Myocyte (in vitro differentiated cells): ENCODE results near the gene GAN. TPM values are rescaled to one million over a fixed set of nuclear protein-coding genes. Genes with fewer than 3 reads are reported as not detected.

Experiments used
- DNase-seq: peaks from one replicate; pipeline ENCODE4 v3.0.0-alpha.2; 2012; ENCODE audit warnings: low read depth
- total RNA-seq: library from RNA; depleted of rRNA; stranded (reverse); fragments of >200 nt; gene quantifications from 2 replicates; pipeline ENCODE4 v1.2.3, GENCODE V29; 2014

GAN gene
- total RNA-seq, 1 donor from 2014 or later, result 10.3 TPM

DNA sequence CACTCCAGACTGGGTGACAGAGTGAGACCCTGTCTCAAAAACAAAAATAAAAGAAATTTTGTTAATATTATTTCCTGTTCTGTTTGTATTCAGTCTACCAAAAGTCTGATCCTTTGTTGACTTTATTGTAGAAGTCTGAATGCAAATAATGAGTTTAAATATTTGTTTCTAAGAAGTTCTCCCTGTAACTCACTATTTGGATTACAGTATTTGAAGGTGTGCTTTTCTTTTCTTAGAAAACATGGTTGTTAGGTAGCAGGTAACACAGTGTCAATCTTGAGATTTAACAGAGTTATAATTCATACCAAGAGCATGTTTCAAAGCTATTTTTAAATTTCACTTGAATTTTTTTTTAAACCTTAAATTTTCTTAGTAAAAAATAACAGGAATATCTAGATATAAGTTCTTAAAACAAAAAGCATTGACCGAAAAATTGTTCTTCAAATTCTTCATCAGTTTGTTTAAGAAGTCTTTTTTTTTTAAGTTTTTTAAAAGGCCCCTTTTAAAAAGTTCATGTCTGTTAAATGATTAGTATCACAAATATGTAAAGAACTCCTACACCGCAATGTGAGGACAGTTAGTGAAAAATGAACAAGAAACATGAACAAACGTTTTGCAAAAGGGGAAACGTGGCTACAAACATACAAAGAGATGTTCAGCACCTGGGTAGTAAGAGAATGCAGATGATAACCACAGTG, 35.0 kb downstream of the GAN start:
- DNase-seq, result no peak

DNA sequence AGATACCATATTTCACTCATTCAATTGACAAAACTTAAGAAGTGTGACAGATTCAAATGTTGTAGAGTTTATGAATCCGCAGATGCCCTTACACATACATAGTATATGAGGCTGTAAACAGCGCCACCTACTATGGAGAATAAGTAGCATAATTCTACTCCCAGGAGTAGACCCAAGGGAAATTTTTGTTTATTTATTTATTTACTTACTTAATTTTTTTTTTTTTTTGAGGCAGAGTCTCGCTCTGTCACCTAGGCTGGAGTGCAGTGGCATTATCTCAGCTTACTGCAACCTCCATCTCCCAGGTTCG, 35.5 kb downstream of the GAN start:
- DNase-seq, result no peak

DNA sequence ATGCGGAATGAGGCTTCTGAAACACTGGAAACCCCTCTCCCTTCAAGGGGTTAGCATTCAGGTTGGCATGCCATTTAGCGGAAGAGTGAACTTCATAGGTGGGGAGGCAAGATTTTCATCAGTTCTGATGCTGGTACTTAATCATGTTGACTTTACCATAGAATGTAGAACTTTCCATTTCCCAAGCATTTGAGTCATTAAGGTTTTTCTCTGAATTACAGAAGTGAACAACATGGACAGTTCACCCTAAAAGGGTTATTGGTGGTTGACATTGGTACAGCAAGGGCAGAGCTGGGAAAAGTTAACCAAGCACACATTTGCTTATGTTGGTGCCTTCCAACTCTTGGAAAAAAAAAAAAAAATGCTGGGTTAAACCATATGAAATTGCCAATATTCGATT, 39.1 kb downstream of the GAN start:
- no peak for DNase-seq

DNA sequence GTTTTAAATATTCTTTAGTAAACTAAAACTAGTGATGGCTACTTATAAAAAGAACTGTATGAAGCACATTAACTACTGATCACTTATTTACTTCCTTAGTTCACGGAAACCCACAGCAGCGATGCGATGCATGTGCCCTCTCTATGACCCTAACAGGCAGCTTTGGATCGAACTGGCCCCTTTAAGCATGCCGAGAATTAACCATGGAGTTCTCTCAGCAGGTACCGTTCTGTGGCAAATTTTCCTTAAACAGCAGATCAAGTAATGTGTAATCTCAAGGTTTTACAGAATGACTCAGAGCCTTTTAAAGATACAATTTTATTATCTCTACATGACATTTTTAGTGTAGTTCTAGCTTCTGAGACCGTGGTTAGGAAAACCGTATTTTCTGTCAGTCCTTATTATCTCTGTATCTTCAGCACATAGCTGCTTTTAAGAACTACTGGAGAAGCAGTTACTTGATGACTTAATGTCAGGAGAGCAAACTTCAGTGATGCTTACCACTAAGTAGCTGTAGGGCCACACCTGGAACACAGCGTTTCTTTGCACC, 43.0 kb downstream of the GAN start:
- DNase-seq, result no peak

DNA sequence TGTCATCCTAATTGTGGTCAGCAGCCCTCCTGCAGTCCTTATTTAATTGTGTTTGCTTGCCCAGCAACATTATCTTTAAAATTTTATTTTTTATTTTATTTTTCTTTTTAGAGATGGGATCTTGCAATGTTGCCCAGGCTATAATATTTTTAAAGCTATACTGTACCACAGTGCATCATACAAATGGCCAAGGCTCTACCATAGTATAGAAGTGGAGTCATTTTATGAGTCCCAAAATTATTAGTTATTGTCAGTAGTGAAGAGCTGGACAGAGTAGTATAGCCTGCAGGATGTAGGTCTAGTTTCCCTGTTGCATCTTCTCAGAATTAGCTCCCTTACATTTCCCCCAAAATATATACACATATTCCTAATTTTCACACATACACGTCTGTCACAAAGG, 44.1 kb downstream of the GAN start:
- DNase-seq, result no peak

DNA sequence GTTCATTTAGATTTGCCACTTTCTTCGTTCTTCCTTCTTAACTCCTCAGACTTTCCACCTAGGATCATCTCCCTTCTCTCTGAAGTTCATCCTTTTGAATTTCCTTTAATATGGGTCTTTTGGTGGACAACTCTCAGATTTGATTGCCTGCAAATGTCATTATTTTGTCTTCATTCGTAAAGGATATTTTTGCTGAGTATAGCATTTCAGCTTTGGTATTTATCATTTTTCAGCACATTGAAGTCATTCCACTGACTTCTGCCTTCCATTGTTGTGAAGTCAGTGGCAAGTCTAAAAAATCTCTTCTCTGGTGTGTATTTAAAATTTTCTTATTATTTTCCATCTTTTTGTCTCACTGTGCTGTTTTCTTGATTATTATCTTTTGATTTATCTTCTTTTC, 45.4 kb downstream of the GAN start:
- DNase-seq, result no peak

DNA sequence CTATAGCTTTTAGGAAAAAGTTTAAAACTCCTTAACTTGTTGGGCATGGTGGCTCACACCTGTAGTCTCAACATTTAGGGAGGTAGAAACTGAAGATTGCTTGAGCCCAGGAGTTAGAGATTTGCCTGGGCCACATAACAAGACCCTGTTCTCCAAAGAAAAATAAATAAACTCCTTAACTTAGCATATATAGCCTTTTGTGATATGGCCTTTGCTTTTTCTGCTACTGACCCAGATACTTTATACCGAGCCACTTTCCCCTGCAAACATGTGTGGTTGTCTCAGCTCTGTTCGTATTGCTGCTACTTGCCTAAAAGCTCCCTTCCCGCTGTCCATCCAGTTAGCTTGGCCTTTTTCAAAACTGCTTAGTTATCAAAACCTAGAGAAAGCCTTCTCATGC, 51.0 kb downstream of the GAN start:
- DNase-seq, result no peak

DNA sequence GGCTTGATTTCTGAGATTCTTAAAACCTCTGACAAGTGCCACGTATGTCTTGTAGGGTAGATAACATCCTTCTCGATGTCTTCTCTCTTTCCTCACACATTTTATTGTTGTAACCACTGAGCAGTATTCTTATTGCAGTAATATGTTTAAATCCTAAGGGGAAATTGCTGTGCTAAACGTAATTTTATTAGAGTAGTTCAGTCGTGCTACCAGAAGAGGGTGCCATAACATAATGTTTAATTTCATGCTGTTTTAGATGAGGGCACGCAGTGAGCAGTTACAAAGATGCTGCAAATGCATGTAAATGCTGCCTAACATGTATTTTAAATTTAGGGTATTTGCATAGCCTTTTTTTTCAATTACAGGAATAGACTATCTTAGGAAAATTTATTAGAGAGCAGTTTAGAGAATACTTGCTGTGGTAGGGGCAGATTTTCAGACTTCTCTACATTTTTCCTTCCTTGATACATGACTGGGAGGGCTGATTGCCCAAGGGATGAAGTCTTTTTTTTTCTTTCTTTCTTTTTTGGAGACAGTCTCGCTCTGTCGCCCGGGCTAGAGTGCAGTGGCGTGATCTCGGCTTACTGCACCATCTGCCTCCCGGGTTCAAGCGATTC, 51.7 kb downstream of the GAN start:
- DNase-seq, result peak; percentile 53

DNA sequence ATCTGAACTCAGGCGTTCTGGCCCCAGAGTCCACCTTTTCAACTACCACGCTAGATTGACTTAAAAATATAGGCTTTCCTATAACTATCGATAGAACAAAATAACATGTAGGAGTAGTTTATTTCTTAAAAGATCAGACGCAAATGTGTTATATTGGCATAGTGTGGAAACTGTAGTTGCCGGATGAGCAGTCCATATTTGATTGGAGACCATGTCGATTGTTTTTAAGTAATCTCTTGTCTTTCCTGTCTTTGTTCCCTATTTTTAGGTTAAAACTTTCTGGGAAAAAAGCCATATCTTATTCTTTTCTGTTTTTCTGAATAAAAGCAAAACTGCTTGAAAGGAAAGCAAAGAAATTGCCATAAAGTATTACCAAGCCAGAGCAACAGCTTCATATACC, 53.1 kb downstream of the GAN start:
- no peak for DNase-seq

DNA sequence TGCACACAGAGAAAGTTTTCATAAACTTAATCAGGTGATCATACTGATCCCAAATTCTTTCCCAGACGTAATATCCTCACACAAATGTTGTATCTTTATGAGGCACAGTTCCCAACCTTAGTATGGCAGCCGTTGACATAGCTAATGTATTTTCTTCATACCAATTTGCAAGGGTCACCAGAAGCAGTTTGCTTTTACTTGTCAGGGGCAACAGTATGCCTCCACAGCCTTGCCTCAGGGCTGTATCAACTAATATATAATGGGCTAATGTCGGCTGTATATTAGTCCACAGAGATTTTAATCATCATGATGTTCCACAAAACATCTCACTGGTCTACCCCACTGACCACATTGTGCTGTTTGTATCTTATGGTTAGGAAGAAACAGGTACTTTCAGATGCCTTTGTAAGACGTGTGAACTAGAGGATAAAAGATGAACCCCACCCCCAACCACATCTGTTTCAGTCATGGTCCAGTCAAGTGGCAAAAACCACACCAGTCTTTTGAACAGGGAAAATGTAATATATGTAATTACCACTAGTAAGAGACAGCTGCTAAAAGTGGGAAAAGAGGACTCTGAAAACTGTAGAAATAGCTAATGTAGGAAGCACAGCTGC, 55.2 kb downstream of the GAN start:
- peak; percentile 2 for DNase-seq

DNA sequence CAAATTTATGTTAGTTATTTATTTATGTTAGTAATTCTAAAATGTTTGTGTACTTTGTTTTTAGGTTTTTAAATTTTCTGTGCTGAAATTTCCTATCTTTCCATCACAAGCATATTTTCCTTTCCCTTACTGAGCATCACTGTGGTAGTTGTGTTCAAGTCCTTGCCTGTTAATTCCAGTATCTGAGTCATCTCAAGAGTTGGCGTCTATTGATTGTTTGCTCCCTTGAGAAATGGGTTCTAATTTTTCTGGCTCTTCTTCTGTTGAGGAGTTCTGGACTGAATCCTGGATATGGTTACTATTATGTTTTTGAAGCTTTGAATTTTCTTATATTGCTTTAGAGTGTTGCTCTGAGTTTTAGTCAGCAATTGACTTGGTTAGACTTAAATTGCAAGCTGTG, 56.3 kb downstream of the GAN start:
- DNase-seq, result no peak

DNA sequence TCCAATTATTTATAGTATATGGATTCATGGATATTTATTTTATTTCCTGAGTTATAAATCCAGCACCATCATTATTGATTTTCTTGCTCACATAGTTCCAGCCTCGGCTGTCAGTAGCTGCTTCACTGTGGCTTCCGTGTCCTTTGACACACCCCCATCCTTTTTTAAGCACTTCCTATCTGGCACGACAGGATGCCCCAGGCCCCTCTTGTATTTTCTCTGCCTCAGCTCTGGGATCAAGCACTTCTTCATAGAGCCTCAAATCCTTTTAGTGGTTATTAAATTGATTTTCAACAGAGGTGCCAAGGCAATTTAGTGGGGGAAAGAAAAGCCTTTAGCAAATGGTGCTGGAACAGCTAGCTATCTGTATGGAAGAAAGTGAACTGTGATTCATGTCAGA, 59.8 kb downstream of the GAN start:
- no peak for DNase-seq

DNA sequence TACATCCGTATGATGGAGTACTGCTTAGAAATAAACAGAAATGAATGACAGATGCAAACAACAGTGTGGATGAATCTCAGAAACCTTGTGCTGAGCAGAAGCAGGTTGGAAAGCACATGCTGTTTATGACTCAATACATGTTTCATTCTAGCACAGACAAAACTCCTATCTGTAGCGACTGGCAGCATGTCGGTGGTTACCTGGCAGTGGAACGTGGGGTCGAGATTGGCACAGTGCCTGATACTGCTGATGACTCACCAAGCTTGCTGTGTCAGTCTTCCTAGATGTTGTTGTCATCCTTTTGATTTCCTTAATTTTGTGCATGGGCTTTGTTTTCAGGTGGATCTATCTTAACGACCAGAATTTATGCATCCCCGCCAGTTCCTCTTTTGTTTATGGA, 62.1 kb downstream of the GAN start:
- DNase-seq, result no peak

DNA sequence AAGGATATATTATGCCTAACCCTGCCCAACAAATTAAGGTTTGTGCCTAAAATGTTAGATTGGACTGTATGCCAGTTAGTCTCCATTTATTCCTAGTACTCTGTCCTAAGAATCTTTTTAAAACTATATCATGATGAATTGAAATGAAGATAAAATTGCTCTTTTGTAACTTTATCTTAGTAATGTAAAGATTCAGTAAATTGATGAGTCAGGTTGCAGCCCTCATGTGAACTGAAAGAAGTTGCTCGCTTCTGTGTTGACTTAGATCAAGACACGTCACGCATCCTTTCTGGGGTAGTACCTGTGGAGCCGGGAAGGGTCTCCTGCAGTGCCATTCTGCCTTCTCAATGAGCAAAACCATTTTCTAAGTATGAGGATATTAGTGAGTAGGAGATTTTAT, 63.3 kb downstream of the GAN start:
- DNase-seq, result no peak

DNA sequence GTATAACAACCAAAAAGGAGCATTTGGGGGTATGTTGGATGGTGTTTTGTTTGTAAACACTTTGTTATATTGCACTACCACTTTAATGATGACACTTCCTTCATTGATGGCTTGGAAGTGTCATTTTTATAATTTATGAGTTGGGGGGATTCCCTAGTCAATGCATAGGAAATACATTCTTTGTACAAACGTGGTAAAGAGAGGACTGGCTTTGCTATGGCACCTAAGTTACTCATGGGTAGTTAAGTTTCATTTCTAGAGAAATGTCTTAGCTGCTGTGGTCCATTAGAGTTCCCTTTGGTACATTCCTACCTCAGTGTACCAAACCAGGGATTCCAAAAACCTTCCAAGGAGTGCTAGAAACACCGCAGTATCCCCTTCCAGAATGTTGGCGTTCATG, 66.2 kb downstream of the GAN start:
- no peak for DNase-seq

DNA sequence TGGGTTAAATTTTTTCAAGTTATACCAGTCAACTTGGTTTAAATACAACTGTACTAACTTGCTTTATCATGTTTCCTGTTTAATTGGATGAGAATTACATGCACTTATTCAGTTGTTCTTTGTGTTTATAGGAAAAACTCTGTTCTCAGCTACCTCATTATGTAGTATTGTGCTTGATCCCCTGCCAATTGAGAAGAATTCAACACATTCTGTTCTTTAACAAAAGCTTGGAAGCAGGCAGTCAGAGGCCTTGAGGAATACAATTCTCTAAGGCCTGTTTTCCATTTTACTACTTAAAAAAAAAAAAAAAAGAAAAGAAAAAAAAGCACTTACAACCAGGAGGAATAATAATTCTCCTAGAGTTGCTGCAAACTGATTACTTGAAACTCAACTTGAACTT, 69.2 kb downstream of the GAN start:
- no peak for DNase-seq

DNA sequence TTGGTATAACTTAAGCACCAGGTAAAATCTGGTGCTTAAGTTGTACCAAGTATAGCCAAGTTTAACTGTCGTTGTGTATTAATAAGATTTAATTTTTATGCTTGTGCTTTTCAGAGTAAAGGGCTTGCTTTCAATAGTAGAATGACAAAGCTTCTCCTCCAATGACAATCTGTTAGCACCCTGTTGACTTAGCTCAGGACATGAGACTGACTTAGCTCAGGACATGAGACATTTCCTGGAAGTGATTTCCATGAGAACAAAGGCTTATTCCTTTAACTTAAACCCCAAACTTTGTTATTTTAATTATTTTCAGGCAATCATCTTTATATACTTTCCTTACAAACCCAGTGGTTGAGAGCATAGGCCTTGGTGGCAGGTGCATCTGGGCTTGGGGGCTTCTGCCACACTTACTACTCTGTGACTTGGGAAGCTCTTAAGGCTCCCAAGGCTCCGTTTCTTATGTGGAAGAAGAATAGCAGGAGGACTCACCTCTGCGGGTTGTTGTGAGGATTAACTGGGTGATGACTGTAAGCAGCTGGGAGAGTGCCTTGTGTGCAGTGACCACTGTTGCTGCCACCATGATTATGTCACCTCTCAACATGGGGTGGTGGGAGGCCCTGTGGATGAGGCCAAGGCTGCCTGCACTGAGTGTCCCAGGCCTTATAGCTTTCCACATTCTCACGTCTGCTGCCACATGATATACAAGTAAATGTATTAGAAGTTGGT, 70.4 kb downstream of the GAN start:
- peak; percentile 73 for DNase-seq

DNA sequence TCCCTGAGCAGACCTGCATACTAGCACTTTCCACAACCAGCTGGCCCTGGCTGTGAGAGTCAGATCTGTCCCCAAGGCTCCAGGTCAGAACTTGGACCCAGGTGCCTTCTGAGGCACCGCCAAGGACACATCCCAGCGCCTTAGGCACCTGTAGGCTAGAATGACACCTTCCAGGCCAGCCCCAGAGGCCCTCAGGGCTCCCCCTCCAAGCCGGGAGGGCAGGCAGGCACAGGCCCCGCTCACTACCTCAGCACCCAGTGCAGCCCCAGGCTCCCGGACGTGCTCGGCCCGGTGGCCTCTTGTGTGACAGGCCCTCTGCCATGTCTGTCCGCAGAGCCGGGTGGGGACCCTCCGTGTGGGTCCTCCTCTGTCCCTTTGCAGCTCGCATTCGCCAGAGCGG, 73.6 kb downstream of the GAN start:
- no peak for DNase-seq

DNA sequence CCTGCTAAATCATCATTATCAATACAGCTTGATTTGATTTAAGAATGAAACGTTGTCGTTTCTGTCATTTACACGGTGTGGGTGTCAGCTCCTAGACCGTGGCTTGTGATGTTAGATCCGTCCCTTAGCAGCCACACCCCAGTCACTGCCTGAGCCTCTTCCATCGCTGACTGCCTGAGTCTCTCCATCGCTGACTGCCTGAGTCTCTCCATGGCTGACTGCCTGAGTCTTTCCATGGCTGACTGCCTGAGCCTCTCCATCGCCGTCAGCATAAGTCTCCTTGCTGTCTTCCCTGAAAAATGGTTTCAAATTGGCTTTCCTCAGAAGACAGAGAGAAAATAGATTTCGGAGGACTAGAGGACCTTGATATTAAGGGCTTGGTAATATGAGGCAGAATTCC, 76.1 kb downstream of the GAN start:
- no peak for DNase-seq

DNA sequence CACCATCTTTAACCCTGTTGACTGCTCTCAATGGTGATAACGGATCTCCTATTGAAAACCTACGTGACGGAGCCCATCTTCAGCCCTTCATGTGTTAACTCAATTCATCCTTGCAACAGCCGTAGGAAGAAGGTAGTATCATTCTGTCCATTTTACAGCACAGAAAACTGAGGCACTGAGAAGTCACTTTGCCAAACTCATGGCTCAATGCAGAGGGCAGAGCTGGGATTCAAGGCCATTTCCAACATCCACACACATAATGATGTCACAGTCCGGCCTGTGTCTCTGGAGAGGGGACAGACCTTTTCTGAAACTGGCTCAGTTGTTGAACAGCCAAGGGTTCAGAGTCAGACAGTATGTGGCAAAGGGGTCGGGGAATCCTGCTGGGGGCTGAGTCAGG, 77.2 kb downstream of the GAN start:
- no peak for DNase-seq

DNA sequence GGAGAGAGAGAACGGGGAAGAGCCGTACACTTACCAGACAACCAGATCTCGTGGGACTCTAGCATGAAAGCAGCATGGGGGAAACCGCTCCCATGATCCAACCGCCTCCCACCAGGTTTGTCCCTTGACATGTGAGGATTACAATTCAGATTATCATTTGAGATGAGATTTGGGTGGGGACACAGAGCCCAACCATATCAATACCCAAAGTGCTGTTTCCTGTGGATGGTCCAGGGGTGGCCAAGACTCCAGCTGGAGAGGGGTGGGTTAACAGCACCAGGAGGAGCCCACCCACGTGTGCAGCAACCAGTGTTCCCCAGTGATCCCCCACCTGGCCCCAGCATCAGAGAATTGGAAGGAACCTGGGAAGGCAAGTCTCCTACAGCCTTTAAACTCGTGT, 79.7 kb downstream of the GAN start:
- no peak for DNase-seq

DNA sequence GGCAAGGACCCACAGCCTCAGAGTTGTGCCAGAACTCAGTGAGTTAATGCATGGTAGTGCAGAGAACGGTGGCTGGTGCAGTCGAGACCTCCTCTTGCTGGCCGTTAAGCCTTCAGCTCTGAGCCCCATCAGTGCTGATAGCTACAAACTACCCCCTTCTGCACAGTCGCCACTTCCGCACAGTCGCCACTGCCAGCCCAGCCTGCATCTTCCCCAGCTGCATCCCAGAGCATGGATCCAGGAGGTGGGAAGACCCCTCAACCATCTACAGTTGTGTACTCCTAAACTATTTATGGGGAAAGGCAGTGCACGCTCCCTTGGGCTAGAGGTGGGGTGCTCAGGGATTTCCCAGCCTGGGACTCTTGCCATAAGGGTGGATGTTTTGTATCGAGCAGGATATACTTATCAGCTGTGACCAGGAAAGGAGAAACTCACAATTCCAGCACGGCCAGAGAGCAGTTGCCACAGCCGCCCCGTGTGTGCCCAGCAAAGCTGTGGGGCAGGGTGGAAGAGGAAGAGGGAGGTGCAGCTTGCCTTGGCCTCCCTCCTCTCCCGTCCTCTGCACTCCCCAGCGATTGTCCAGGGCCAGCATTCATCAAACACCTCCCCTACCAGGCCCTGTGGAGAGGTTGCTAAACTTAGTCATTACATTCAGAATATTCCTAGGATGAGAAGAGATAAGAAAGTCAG, 80.3 kb downstream of the GAN start:
- DNase-seq, result no peak
